ENCODE measurements around the gene LSM7. TPM values are rescaled to one million over a fixed set of nuclear protein-coding genes. Genes with fewer than 3 reads are reported as not detected.
A peak's percentile ranks its signal among the peaks of the same experiment; 100 is the strongest.

Gene LSM7
- total and polyA plus RNA-seq, 2 of the 13 experiments (the other 11 are each of a cell fraction or from before 2014, with no cell fraction given), result 140 to 205 TPM

GRCh38 chr19:2328401-2329148 lies at the start of gene LSM7, which contains the start of gene SPPL2B (continued):
- TF ChIP-seq ZNF10 (CRISPR knock-in tag; IDR thresholded peaks at IDR 0.05; ENCODE audit: borderline replicate concordance, low read depth) (no peak), CHCHD3 (CRISPR knock-in tag; IDR thresholded peaks at IDR 0.05) (no peak), SOX13 (IDR thresholded peaks at IDR 0.05) (no peak), SOX13 (CRISPR knock-in tag; conservative IDR thresholded peaks at IDR 0.05 in 1 of 2, IDR thresholded peaks at IDR 0.05 in 1 of 2) (0 out of 4 replicates have a peak, but pooled peaks of 1 of the 2 experiments have one; percentile 10), MAFF (IDR thresholded peaks at IDR 0.05; ENCODE audit: low read depth, low read length) (no peak), NR3C1 (CRISPR knock-in tag; IDR thresholded peaks at IDR 0.05) (no peak), NR2F6 (IDR thresholded peaks at IDR 0.05) (no peak), NR2F6 (CRISPR knock-in tag; IDR thresholded peaks at IDR 0.05) (peak; percentile 74), FOXM1 (CRISPR knock-in tag; IDR thresholded peaks at IDR 0.05) (no peak), GATA4 (IDR thresholded peaks at IDR 0.05; ENCODE audit: borderline replicate concordance, low read depth) (peak; percentile 19; the same call in 1 of the 2 replicates), ZNF224 (CRISPR knock-in tag; IDR thresholded peaks at IDR 0.05) (no peak), ZNF891 (CRISPR knock-in tag; IDR thresholded peaks at IDR 0.05) (no peak), CTCF (CRISPR knock-in tag; IDR thresholded peaks at IDR 0.05) (no peak), LCORL (IDR thresholded peaks at IDR 0.05) (no peak), LCORL (CRISPR knock-in tag; IDR thresholded peaks at IDR 0.05) (no peak), ATF1 (CRISPR knock-in tag; IDR thresholded peaks at IDR 0.05) (no peak), ELF3 (CRISPR knock-in tag; IDR thresholded peaks at IDR 0.05) (peak; percentile 39; the same call in 1 of the 2 replicates), FOXA3 (CRISPR knock-in tag; IDR thresholded peaks at IDR 0.05) (0 out of 2 replicates have a peak, but pooled peaks have one; percentile 22), FOXO4 (CRISPR knock-in tag; conservative IDR thresholded peaks at IDR 0.05) (no peak), ISX (CRISPR knock-in tag; conservative IDR thresholded peaks at IDR 0.05) (no peak), ZNF558 (CRISPR knock-in tag; IDR thresholded peaks at IDR 0.05; ENCODE audit: borderline replicate concordance) (peak; percentile 75; the same call in 1 of the 2 replicates), ZNF530 (CRISPR knock-in tag; IDR thresholded peaks at IDR 0.05; ENCODE audit: low read depth) (no peak), REST (IDR thresholded peaks at IDR 0.05; ENCODE audit: borderline replicate concordance in 1 of 2, low read depth in 1 of 2, low read length in 2 of 2) (0 out of 4 replicates have a peak, but pooled peaks of 1 of the 2 experiments have one; percentile 15), XRCC5 (optimal IDR thresholded peaks at IDR 0.05; ENCODE audit: low read length) (no peak), MAFG (CRISPR knock-in tag; IDR thresholded peaks at IDR 0.05) (no peak)

Measured in HepG2 (cell line).